Aorta (tissue), 5 donors: Measurements from ENCODE around the gene APOL3. TPM values are rescaled to one million over a fixed set of nuclear protein-coding genes. Genes with fewer than 3 reads are reported as not detected.
"Not testable (repeated sequence)": the region's sequence is repeated elsewhere in the genome, so short reads cannot be mapped to it uniquely, and the experiment has no call there.

Experiments used
- ATAC-seq: fragments of 200-7000 bp; cut with Tn5 transposase; one replicate; pipeline ENCODE4 v1.9.1; 2022; ENCODE audit warnings: moderate library complexity; ENCODE audit not compliant: low FRiP score
- DNase-seq, 2 donors: peaks; one replicate each; pipeline ENCODE4 v3.0.0-alpha.2; 2020
- H3K27ac ChIP-seq, 2 donors: one replicate each; pipeline ENCODE4 v1.5.1; 2013; ENCODE audit warnings: low read length in 2 of 2, mild to moderate bottlenecking in 2 of 2, moderate library complexity in 2 of 2, control low read depth in 1 of 2, inconsistent platforms in 1 of 2, low read depth in 1 of 2
- H3K27me3 ChIP-seq, 2 donors: one replicate each; pipeline ENCODE4 v1.6.1; 2013; ENCODE audit warnings: control low read depth in 1 of 2, low read length in 1 of 2, mild to moderate bottlenecking in 1 of 2, moderate library complexity in 1 of 2; ENCODE audit not compliant: insufficient read depth in 2 of 2, control insufficient read depth in 1 of 2
- H3K36me3 ChIP-seq, 2 donors: one replicate each; pipeline ENCODE4 v1.6.1; 2013; ENCODE audit warnings: control low read depth in 1 of 2, low read length in 1 of 2, mild to moderate bottlenecking in 1 of 2; ENCODE audit not compliant: insufficient read depth in 2 of 2, control insufficient read depth in 1 of 2
- H3K4me1 ChIP-seq, 2 donors: one replicate each; pipeline ENCODE4 v1.6.1; 2013; ENCODE audit warnings: low read length in 2 of 2, control low read depth in 1 of 2, mild to moderate bottlenecking in 1 of 2, moderate library complexity in 1 of 2; ENCODE audit not compliant: insufficient read depth in 2 of 2, control insufficient read depth in 1 of 2
- H3K4me3 ChIP-seq, 2 donors: one replicate each; pipeline ENCODE4 v1.5.1; 2013; ENCODE audit warnings: low read length in 2 of 2, control low read depth in 1 of 2, mild to moderate bottlenecking in 1 of 2
- H3K9me3 ChIP-seq: one replicate; pipeline ENCODE4 v1.6.1; 2013; ENCODE audit warnings: mild to moderate bottlenecking, low read length; ENCODE audit not compliant: control insufficient read depth
- WGBS, 2 donors: extraction: QIAGEN DNeasy Blood & Tissue Kit; methylation state at CpG; one replicate each; pipeline ENCODE4 v1.1.7; 2013; 5-methylcytosine and 5-hydroxymethylcytosine counted together
- intact Hi-C, 2 donors: fragments of 100-400 bp; cut with DNase I; formaldehyde crosslinking; loops; one replicate each; pipeline versions ENCODE4 v1.14.2 to v1.15.0; 2022
- polyA plus RNA-seq, 2 donors: library from polyadenylated mRNA; stranded (reverse); fragments of 200-250 nt; gene quantifications; one replicate each; pipeline ENCODE4 v1.2.3, GENCODE V29; 2013
- total RNA-seq, 2 donors: library from RNA; stranded (reverse); fragmentation: NEBNext Ultra II Directional; extraction: Animal tissue kit (Norgen Biotek cat#: 25700); gene quantifications; one replicate each; pipeline ENCODE4 v1.2.1, GENCODE V29; 2021
- donor health status: healthy with polysubstance abuse.
- donor health status: Bipolar disorder and iron deficiency.
- donor health status: DM: no; HTN: no; CAD: no.
- donor health status: DM: no; HTN: no; CAD: no.
- donor health status: DM: yes; HTN: yes; CAD: no.

APOL3 gene
- total and polyA plus RNA-seq, 4 donors = 40.2 to 113 (median 63.3) TPM

DNA sequence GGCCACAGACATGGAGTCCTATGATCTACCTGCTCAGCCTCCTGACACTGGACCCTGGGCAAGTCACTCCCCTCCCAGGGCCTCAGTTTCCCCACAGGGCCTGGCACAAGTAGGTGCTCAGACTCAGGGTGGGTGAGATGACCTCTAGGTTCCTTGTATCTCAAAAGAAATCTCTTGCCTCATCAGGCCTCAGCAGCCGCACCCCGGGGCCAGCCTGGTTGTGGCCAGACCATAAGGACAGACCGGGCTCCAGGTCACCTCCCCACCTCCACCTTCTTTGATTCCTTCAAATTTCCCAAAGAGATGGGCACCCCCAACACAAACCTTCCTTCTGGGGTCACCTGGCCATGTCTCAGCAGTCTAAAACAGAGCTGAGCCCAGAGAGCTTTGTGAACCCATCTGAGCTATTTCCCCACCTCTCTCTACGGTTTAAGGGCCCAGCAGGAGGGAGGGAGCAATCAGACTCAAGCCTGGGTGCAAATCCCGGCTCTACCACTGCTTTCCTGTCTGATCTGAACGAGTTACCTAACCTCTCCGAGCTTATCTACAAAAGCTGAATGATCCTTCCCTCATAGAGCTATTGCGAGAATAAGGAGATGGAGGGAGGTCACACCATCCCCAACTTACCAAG, 43.6 kb upstream of the APOL3 start:
- Histone ChIP-seq H3K9me3 (no peaks in the 10 kb centered on the region), H3K27me3 (no peaks in the 10 kb centered on the region), H3K4me3 (no peak overlapping the region), H3K4me1 (no peaks in the 10 kb centered on the region), H3K27ac (no peak overlapping the region), H3K36me3 (no peaks in the 10 kb centered on the region)
- intact Hi-C loops = no loop called here
- WGBS, 2 donors = 88 to 94% methylated on average over 8 of the region's 8 CpGs
- DNase-seq (no peak), ATAC-seq (no peak)

DNA sequence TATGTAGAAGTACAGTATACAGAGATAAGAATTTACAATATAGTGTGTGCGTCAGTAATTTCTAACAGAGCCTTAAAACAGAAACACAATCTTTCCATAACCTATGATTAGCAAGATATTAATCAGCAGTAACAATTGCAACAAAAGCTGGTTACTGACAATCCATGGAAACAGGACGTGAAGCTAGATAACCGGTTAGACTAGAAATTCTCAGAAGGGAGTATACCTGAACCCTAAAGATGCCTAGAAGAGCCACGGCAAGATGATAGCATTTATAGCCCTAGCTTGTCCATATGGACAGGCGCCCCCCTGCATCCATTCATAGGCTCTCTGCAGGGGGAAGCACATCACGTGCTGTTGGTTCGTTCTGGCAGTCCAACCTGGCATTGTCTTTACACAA, 42.9 kb upstream of the APOL3 start:
- H3K36me3 ChIP-seq, intact Hi-C loops, ATAC-seq, H3K9me3 ChIP-seq, H3K4me3 ChIP-seq, H3K4me1 ChIP-seq, H3K27ac ChIP-seq, DNase-seq, H3K27me3 ChIP-seq: not testable (repeated sequence)
- 88 to 93% methylated on average over 7 of the region's 7 CpGs for WGBS, 2 donors

DNA sequence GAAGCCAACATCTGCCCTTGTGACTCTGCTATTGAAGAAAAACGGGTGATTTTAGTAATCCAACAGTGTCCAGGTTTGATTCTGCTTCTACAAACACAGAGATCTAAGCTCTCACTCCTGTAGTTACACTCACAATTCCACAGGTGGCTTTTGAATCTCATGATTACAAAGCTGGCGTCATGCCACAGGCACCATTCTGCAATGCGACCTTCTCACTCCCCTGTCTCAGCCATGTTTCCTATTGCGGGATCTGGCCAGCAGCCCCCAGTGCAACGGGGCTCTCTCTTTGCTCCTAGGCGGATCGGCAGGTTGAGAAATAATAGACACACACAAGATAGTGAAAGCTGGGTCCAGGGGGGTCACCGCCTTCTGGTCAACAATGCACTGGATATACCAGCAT, 42.4 kb upstream of the APOL3 start:
- H3K27me3 ChIP-seq, intact Hi-C loops, H3K9me3 ChIP-seq, ATAC-seq, H3K36me3 ChIP-seq, DNase-seq, H3K27ac ChIP-seq, H3K4me1 ChIP-seq, H3K4me3 ChIP-seq: not testable (repeated sequence)
- 80 to 81% methylated on average over 8 of the region's 8 CpGs for WGBS, 2 donors

DNA sequence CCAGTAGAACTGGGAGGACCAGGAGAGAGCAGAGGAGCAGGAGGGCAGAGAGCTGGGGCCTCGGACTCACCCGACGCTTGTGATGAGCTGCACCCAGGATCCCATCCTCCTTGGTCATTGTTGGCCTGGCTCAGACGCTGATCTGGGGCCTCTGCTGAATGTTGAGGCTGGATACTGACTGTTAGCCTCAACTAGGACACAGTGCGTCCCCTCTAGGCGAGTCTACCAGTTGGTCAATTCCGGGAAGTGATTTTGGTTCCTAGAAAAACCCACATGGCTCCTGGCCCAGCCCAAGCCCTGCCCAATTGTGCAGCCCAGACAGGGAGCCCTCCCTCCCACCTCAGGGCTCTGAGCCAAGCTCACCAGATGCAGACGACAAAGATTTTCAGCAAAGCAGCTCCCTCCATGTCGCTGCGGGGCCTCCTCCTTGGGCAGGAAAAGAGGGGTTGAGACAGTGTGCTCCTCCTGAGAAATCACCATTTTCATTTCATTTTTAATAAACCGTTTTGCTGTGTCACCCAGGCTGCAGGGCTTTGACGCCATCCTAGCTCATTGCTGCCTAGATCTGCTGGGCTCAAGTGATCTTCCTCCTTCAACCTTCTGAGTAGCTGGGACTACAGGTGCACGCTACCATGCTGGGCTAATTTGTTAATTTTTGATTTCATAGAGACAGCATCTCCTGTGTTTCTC, 41.2 kb upstream of the APOL3 start, which contains the start of gene APOL4:
APOL4 (minus strand) TSS at position 180 of the 690 bp plus-strand sequence; CDS start at position 105, 75 bp downstream.
- no peak within 1 kb of the TSS for H3K27ac ChIP-seq
- H3K27me3 ChIP-seq = no peaks in the 10 kb centered on the region
- H3K9me3 ChIP-seq = no peaks in the 10 kb centered on the region
- H3K36me3 ChIP-seq = no peaks in the 10 kb centered on the region
- ATAC-seq (peak; percentile 83), DNase-seq (peak; percentile 73 to 88)
- intact Hi-C loops = no loop called here
- H3K4me1 ChIP-seq = no peaks in the 10 kb centered on the region
- H3K4me3 ChIP-seq = no peak within 1 kb of the TSS
- WGBS, 2 donors = 29 to 35% methylated on average over 13 of the region's 13 CpGs

DNA sequence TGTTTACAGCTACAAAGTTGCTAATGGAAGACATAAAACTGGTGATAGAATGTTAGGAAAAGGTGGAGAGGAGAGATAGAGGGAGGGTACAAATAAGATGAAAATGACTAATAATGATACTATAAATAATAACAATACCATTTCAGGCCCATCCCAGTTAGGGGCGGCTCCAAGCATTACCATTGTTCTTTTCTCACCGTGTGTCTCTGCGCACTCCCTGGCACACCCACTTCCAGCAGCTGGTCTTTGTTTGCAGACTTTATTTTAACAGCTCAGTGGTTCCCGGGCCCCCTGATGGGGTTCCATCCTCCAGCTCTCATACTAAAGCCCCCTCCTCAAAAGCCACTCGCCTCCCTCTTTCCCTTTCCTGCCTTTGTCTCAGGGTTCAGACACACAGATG, 40.5 kb upstream of the APOL3 start:
- 94 to 100% methylated on average over 1 of the region's 5 CpGs for WGBS, 2 donors
- H3K4me3 ChIP-seq, H3K9me3 ChIP-seq, H3K27me3 ChIP-seq, H3K36me3 ChIP-seq, H3K4me1 ChIP-seq, H3K27ac ChIP-seq, intact Hi-C loops, DNase-seq, ATAC-seq: not testable (repeated sequence)

DNA sequence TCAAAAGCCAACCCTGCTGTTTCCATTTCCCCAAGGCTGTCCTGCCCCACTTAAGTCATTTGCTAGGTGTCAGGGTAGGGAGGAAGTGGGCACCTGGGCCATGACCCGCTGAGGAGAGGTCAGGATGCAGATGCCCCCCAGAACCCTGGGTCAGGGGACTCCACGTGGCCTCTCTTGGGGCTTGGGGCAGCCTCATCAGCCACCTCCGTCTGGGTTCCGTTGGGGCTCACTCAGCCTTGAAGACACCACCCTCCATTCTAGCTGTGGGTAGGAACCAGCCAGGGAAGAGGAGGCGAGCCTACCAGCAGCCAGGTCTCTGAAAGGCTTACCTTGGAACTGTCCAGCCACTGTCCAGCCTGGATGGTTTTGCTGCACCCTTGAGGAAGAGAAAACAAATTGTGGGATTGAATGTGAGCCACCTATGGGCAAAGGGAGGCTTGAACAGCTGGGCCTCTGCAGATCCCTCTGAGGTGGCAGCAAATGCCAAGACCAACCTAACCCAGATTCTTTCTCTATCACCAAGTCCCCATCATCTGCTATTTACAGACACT, 38.5 kb upstream of the APOL3 start:
- Histone ChIP-seq H3K36me3 (no peaks in the 10 kb centered on the region), H3K27me3 (no peaks in the 10 kb centered on the region), H3K4me1 (no peaks in the 10 kb centered on the region), H3K27ac (no peak overlapping the region), H3K4me3 (no peak overlapping the region), H3K9me3 (no peaks in the 10 kb centered on the region)
- intact Hi-C loops = loop anchor here in 1 of 2 donors (5.0 kb wide), 2 partner anchors 38 to 78 kb away; partner anchors contain the start of gene APOL2
- DNase-seq (no peak), ATAC-seq (no peak)
- 92 to 100% methylated on average over 5 of the region's 5 CpGs for WGBS, 2 donors

DNA sequence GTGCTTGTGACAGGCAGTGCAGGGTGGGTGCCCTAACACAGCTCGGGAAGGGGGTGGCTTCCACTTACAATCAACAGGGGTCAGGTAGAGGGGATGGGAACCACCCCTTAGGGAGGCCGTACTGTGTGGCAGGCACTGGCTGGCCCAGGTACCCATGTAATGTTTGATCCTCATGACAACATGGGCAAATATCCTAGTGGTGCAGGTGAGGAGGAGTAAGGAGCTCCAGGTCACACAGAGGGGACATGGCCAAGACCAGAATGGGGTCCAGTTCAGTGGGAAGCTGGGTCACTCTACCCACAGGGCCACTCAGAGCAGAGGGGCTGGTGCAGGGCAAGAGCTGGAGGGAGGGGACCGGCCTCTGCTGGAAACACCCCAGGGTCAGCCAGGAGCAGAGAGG, 38.0 kb upstream of the APOL3 start:
- no peak for ATAC-seq
- Histone ChIP-seq H3K4me3 (no peak overlapping the region), H3K4me1 (no peaks in the 10 kb centered on the region), H3K36me3 (no peaks in the 10 kb centered on the region), H3K27me3 (no peaks in the 10 kb centered on the region), H3K9me3 (no peaks in the 10 kb centered on the region), H3K27ac (no peak overlapping the region)
- intact Hi-C loops = loop anchor here in 1 of 2 donors (5.0 kb wide), 2 partner anchors 39 to 79 kb away; partner anchors contain the start of gene APOL2
- WGBS, 2 donors = 95 to 98% methylated on average over 3 of the region's 3 CpGs
- DNase-seq = no peak

DNA sequence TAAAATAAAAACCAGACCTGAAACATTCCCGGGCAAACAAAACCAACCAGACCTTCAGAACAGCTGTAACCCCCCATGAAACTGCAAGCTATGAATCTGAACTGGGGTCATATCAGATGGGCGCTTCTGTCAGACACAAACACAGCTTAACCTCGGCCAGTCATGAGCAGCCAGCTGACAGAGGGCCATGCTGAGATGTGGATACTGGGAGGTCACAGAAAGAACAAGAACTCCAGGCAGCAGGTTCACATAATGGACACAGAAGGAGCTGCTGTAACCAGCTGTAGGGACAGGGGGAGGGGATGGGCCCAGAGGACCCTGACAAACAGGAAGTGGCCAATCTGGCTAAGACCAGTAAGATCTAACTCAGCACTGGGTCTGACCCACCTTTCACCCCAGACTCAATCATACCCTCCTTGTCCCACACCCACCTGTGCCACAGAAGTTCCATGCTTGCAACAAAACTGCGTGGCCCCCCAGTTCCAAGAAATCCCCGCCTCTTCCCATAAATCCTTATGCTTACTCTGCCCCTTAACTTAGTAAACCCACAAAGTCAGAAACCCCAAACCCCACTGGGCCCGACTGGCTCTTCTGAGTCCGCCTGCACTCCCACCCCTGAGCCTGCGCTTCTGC, 37.1 kb upstream of the APOL3 start:
- intact Hi-C loops = loop anchor here in 1 of 2 donors (5.0 kb wide), 2 partner anchors 40 to 80 kb away; partner anchors contain the start of gene APOL2
- H3K27me3 ChIP-seq = no peaks in the 10 kb centered on the region
- H3K4me3 ChIP-seq = no peak overlapping the region
- ATAC-seq (no peak), DNase-seq (no peak)
- H3K27ac ChIP-seq = no peak overlapping the region
- H3K4me1 ChIP-seq = no peaks in the 10 kb centered on the region
- H3K36me3 ChIP-seq = no peaks in the 10 kb centered on the region
- H3K9me3 ChIP-seq = no peaks in the 10 kb centered on the region
- 65 to 72% methylated on average over 8 of the region's 8 CpGs for WGBS, 2 donors
